NCI-H1436 (cell line): ENCODE results near the gene SLC43A3.

Source experiments
- DNase-seq: peaks from one replicate; lab custom pipeline; 2025; lab: John Stamatoyannopoulos, UW

Gene SLC43A3

GRCh38 chr11:57427727-57428082 lies 784 bp upstream of the SLC43A3 start:
- DNase-seq, result no peak

- DNase-seq, result no peak
Observed at GRCh38 chr11:57426439-57426928, 437 bp downstream of the SLC43A3 start.

GRCh38 chr11:57425565-57426438 lies 1.1 kb downstream of the SLC43A3 start:
- no peak for DNase-seq

GRCh38 chr11:57424792-57425564 lies 1.9 kb downstream of the SLC43A3 start:
- DNase-seq, result no peak

- no peak for DNase-seq
Observed at GRCh38 chr11:57424137-57424791, 2.7 kb downstream of the SLC43A3 start.

GRCh38 chr11:57422669-57423068 lies 4.3 kb downstream of the SLC43A3 start:
- DNase-seq, result peak; percentile 54

- no peak for DNase-seq
Observed at GRCh38 chr11:57421805-57422204, 5.1 kb downstream of the SLC43A3 start.

- DNase-seq, result no peak
Observed at GRCh38 chr11:57421066-57421465, 5.9 kb downstream of the SLC43A3 start.

GRCh38 chr11:57419146-57419545 lies 7.8 kb downstream of the SLC43A3 start:
- DNase-seq, result no peak

- DNase-seq, result no peak
Observed at GRCh38 chr11:57418131-57418530, 8.8 kb downstream of the SLC43A3 start.

- DNase-seq, result no peak
Observed at GRCh38 chr11:57417056-57417455, 9.9 kb downstream of the SLC43A3 start.

- no peak for DNase-seq
Observed at GRCh38 chr11:57416436-57416835, 10.5 kb downstream of the SLC43A3 start.

- no peak for DNase-seq
Observed at GRCh38 chr11:57414612-57415212, 12.2 kb downstream of the SLC43A3 start.

GRCh38 chr11:57413681-57414080 lies 13.2 kb downstream of the SLC43A3 start:
- DNase-seq, result no peak

- no peak for DNase-seq
Observed at GRCh38 chr11:57410287-57410686, 16.6 kb downstream of the SLC43A3 start.

GRCh38 chr11:57409321-57410100 lies 17.4 kb downstream of the SLC43A3 start:
- no peak for DNase-seq

- DNase-seq, result no peak
Observed at GRCh38 chr11:57408771-57409170, 18.1 kb downstream of the SLC43A3 start.

GRCh38 chr11:57407941-57408475 lies 18.9 kb downstream of the SLC43A3 start:
- no peak for DNase-seq

- no peak for DNase-seq
Observed at GRCh38 chr11:57407010-57407920, 19.7 kb downstream of the SLC43A3 start.

GRCh38 chr11:57406337-57406904 lies 20.5 kb downstream of the SLC43A3 start:
- DNase-seq, result no peak
